Ascending aorta (tissue), 2 donors: ENCODE results near the gene RYK. TPM values are rescaled to one million over a fixed set of nuclear protein-coding genes. Genes with fewer than 3 reads are reported as not detected.

ENCODE experiments used
- DNase-seq, 2 donors: peaks; one replicate each; pipeline ENCODE4 v3.0.0-alpha.2; 2019; ENCODE audit warnings: low spot score in 2 of 2
- H3K27ac ChIP-seq, 2 donors: fragments of 200-600 bp; sonication (generic); one replicate each; pipeline ENCODE4 v1.5.1; 2016 to 2017; ENCODE audit warnings: mild to moderate bottlenecking in 1 of 2
- H3K27me3 ChIP-seq: fragments of 200-600 bp; sonication (generic); one replicate; pipeline ENCODE4 v1.5.1; 2017
- H3K36me3 ChIP-seq, 2 donors: fragments of 200-600 bp; sonication (generic); one replicate each; pipeline ENCODE4 v1.5.1; 2016
- H3K4me1 ChIP-seq, 2 donors: fragments of 200-600 bp; sonication (generic); one replicate each; pipeline ENCODE4 v1.5.1; 2016 to 2017; ENCODE audit warnings: mild to moderate bottlenecking in 1 of 2
- H3K4me3 ChIP-seq, 2 donors: fragments of 200-600 bp; sonication (generic); one replicate each; pipeline ENCODE4 v1.5.1; 2016 to 2017; ENCODE audit warnings: mild to moderate bottlenecking in 1 of 2
- H3K9me3 ChIP-seq, 2 donors: fragments of 200-600 bp; sonication (generic); one replicate each; pipeline ENCODE4 v1.5.1; 2016
- intact Hi-C: fragments of 100-400 bp; cut with DNase I; formaldehyde crosslinking; loops from one replicate; pipeline ENCODE4 v1.15.1; 2023
- total RNA-seq: library from RNA; depleted of rRNA; stranded (reverse); fragments of >200 nt; gene quantifications from one replicate; pipeline ENCODE4 v1.1.0, GENCODE V29; 2016
- TF ChIP-seq, protein P1 (sequence below), 3 experiments: fragments of 200-600 bp in 2 of 3; fragments of 450-650 bp in 1 of 3; sonication (generic) in 2 of 3; IDR thresholded peaks; one replicate each; pipeline ENCODE4 v1.5.1; 2016 to 2019; ENCODE audit warnings: antibody characterized with exemption in 3 of 3, mild to moderate bottlenecking in 1 of 3, moderate library complexity in 1 of 3

Gene RYK
- 13.5 TPM for total RNA-seq

DNA sequence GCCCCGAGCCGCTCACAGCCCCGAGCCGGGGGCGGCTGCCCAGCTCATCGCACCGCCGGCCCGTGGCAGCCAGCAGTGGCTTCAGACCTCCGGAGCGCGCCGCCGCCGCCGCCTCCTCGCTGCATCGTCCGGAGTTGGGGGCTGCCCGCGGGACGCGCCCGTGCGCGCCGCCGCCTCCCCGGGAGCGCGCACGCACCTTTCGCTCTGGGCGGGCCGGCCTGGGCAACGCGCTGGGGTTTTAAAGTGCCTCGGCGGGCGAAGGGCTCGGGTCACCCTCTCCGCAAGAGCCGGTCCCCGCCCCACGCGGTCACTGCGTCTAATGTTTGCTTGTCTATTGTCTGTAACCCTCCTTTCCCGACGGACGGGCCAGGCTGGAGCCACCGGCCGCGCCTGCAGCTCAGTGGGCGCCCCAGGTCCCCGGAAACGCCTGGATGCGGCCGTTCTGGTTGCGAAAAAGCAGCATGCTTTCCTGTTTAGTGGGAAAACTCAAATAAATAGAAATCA lies at the start of gene RYK:
Gene RYK, minus strand, starts transcription at position 143 of the 504 bp plus-strand sequence. CDS start 205 bp downstream, outside the sequence.
- no peaks in the 10 kb centered on the region for H3K9me3 ChIP-seq
- H3K27ac ChIP-seq, result peak within 1 kb of the TSS; percentile 87 to 98
- no peaks in the 10 kb centered on the region for H3K27me3 ChIP-seq
- no peaks in the 10 kb centered on the region for H3K36me3 ChIP-seq
- H3K4me3 ChIP-seq, result peak within 1 kb of the TSS; percentile 85 to 98
- peak; percentile 32 to 88 for DNase-seq
- H3K4me1 ChIP-seq, result peaks cover 0 to 15% of the 10 kb centered on the region in 2 donors
- intact Hi-C loops, result loop anchor here (5.0 kb wide), 4 partner anchors 38 to 237 kb away; partner anchors contain the start of genes ANAPC13 and CEP63
- TF ChIP-seq, protein P1, sequence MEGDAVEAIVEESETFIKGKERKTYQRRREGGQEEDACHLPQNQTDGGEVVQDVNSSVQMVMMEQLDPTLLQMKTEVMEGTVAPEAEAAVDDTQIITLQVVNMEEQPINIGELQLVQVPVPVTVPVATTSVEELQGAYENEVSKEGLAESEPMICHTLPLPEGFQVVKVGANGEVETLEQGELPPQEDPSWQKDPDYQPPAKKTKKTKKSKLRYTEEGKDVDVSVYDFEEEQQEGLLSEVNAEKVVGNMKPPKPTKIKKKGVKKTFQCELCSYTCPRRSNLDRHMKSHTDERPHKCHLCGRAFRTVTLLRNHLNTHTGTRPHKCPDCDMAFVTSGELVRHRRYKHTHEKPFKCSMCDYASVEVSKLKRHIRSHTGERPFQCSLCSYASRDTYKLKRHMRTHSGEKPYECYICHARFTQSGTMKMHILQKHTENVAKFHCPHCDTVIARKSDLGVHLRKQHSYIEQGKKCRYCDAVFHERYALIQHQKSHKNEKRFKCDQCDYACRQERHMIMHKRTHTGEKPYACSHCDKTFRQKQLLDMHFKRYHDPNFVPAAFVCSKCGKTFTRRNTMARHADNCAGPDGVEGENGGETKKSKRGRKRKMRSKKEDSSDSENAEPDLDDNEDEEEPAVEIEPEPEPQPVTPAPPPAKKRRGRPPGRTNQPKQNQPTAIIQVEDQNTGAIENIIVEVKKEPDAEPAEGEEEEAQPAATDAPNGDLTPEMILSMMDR (IDR thresholded peaks at IDR 0.05), result no peak

DNA sequence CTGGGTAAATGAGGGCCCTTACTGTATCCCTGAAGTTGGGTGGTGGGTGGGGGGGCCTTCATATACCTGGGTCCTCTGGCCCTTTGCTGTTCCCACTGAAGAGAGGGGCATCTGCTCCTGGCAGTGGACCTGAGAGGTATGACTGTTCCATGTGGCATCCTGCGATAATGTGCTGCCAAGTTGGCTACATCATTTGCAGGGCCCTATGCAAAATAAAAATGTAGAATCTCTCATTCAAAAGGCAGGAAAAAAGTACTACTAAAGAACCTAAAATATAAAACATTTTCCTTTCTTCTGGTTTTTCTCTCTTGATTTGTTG lies 49.2 kb upstream of the RYK start:
- Histone ChIP-seq H3K36me3 (no peaks in the 10 kb centered on the region), H3K4me3 (no peak overlapping the region), H3K4me1 (no peaks in the 10 kb centered on the region), H3K27me3 (no peaks in the 10 kb centered on the region), H3K9me3 (no peaks in the 10 kb centered on the region), H3K27ac (no peak overlapping the region)
- TF ChIP-seq, protein P1 (IDR thresholded peaks at IDR 0.05), result no peak
- intact Hi-C loops, result loop anchor here (1.0 kb wide), 1 partner anchor 87 kb away; no protein-coding TSS in a partner anchor
- no peak for DNase-seq

DNA sequence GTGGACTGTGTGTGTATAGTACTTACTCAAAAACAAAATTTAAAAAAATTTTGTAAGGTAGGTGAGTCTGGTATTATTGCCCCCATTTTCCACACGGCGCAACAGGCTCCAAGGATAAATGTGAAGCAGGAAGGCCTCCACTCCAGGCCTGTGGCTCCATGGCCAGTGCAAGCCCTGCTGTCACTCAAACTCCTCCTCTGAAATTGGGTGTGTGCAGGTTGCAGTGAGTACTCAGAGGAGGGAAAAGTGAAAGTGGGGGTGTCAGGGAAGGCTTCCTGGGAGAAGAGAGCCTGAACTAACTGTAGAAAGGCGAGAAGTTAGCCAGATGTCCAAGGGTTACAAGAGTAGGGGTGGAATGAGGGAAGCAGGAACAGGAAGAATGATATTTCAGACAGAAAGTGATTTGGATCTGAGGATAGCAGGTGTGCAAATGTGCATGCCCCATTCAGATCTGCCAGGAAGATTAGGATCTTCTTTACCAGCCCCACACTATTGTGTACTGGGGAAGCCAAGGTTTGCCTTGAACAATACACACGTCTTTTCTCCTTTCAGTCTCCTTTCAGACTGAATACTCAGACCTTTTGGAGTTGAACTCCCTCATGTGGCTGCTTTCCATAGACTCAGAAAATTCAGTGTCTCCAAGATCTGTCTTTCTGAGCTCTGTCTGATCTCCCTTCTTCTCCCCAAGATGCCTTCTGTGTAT lies 48.7 kb upstream of the RYK start:
- Histone ChIP-seq H3K4me1 (no peaks in the 10 kb centered on the region), H3K4me3 (no peak overlapping the region), H3K27ac (no peak overlapping the region), H3K9me3 (no peaks in the 10 kb centered on the region), H3K27me3 (no peaks in the 10 kb centered on the region), H3K36me3 (no peaks in the 10 kb centered on the region)
- TF ChIP-seq, protein P1 (IDR thresholded peaks at IDR 0.05), result peak; percentile 25 to 55 (median 31)
- no peak for DNase-seq
- intact Hi-C loops, result loop anchor here (1.0 kb wide), 1 partner anchor 86 kb away; no protein-coding TSS in a partner anchor

DNA sequence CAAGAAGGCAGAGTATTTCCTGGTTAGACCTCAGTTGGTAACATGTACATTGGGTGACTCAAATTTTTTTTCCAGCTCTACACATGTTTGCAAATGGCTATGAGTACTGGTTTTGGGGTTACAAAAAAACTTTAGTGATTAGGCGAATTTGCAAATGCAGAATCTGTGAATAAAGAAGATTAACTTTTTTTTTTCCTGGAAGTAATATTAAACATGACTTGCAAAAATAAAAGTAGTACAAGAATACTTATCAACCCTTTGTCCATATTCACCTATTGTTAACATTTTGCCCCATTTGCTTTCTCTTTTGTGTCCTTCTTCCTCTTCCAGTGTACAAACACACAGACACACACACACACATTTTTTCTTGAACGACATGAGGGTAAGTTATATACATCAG lies 47.6 kb upstream of the RYK start:
- no peaks in the 10 kb centered on the region for H3K9me3 ChIP-seq
- no peak for DNase-seq
- H3K36me3 ChIP-seq, result no peaks in the 10 kb centered on the region
- no peak overlapping the region for H3K27ac ChIP-seq
- TF ChIP-seq, protein P1 (IDR thresholded peaks at IDR 0.05), result no peak
- no peaks in the 10 kb centered on the region for H3K27me3 ChIP-seq
- intact Hi-C loops, result no loop called here
- H3K4me1 ChIP-seq, result no peaks in the 10 kb centered on the region
- no peak overlapping the region for H3K4me3 ChIP-seq

DNA sequence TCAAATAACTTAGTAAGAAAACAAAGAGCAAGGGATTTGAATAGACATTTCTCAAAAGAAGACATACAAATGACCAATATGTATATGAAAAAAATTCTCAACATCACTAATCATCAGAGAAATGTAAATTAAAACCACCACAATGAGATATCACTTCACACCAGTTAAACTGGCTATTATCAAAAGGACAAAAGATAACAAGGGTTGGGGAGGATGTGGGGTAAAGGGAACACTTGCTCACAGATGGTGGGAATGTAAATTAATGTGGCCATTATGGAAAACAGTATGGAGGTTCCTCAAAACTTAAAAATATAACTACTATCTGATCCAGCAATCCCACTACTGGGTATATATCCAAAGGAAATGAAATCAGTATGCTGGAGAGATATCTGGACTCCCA lies 46.0 kb upstream of the RYK start:
- Histone ChIP-seq H3K27ac (no peak overlapping the region), H3K36me3 (no peaks in the 10 kb centered on the region), H3K4me3 (no peak overlapping the region), H3K9me3 (no peaks in the 10 kb centered on the region), H3K4me1 (peaks cover 0 to 4% of the 10 kb centered on the region in 2 donors), H3K27me3 (no peaks in the 10 kb centered on the region)
- DNase-seq, result no peak
- intact Hi-C loops, result no loop called here
- TF ChIP-seq, protein P1 (IDR thresholded peaks at IDR 0.05), result no peak
